Endodermal cell (in vitro differentiated cells): ENCODE results near the gene MESP1. TPM values are rescaled to one million over a fixed set of nuclear protein-coding genes. Genes with fewer than 3 reads are reported as not detected.
A peak's percentile ranks its signal among the peaks of the same experiment; 100 is the strongest.

Source experiments
- DNase-seq: peaks from one replicate; pipeline ENCODE4 v3.0.0-alpha.2; 2017
- H3K27ac ChIP-seq: 2 replicates; pipeline ENCODE4 v1.5.1; 2013; ENCODE audit warnings: mild to moderate bottlenecking, low read depth, low read length, moderate library complexity
- H3K27me3 ChIP-seq: 2 replicates; pipeline ENCODE4 v1.6.1; 2013; ENCODE audit warnings: mild to moderate bottlenecking, low read length, moderate library complexity; ENCODE audit not compliant: insufficient read depth, control insufficient read depth, poor library complexity, severe bottlenecking
- H3K36me3 ChIP-seq: 2 replicates; pipeline ENCODE4 v1.7.0; 2013; ENCODE audit warnings: mild to moderate bottlenecking, low read length, moderate library complexity; ENCODE audit not compliant: control insufficient read depth, insufficient read depth
- H3K4me1 ChIP-seq: one replicate; pipeline ENCODE4 v1.7.0; 2013; ENCODE audit warnings: low read length; ENCODE audit not compliant: control insufficient read depth, insufficient read depth
- H3K4me3 ChIP-seq: 2 replicates; pipeline ENCODE4 v1.5.1; 2013; ENCODE audit warnings: mild to moderate bottlenecking, low read length, moderate library complexity
- H3K9ac ChIP-seq: 2 replicates; pipeline ENCODE4 v1.6.1; 2013; ENCODE audit warnings: mild to moderate bottlenecking, low read length, moderate library complexity; ENCODE audit not compliant: poor library complexity, severe bottlenecking; ENCODE audit errors: extremely low read depth
- H3K9me3 ChIP-seq: 2 replicates; pipeline ENCODE4 v1.6.1; 2013; ENCODE audit warnings: mild to moderate bottlenecking, low read length, moderate library complexity; ENCODE audit not compliant: control insufficient read depth
- H3K27ac Mint-ChIP-seq: 2 replicates; pipeline ENCODE4 v1.8.0; 2020; ENCODE audit warnings: mixed read lengths
- H3K27me3 Mint-ChIP-seq: 2 replicates; pipeline ENCODE4 v1.8.0; 2021; ENCODE audit warnings: mild to moderate bottlenecking, mixed read lengths; ENCODE audit not compliant: insufficient read depth
- H3K36me3 Mint-ChIP-seq: 2 replicates; pipeline ENCODE4 v1.8.0; 2020; ENCODE audit warnings: low read depth, mixed read lengths
- H3K4me1 Mint-ChIP-seq: 2 replicates; pipeline ENCODE4 v1.8.0; 2020; ENCODE audit warnings: mixed read lengths
- H3K4me3 Mint-ChIP-seq: 2 replicates; pipeline ENCODE4 v1.8.0; 2020; ENCODE audit warnings: mild to moderate bottlenecking, moderate library complexity, mixed read lengths
- H3K9me3 Mint-ChIP-seq: 2 replicates; pipeline ENCODE4 v1.8.0; 2020; ENCODE audit warnings: mild to moderate bottlenecking, mixed read lengths
- CTCF ChIP-seq: fragments of 200-600 bp; sonication (generic); conservative IDR thresholded peaks from 2 replicates; pipeline ENCODE4 v1.5.0; 2021; ENCODE audit warnings: antibody characterized with exemption, mild to moderate bottlenecking
- WGBS, 2 experiments: methylation state at CpG; one replicate each; pipeline versions ENCODE4 v1.1.5 to v1.1.7; 2013; ENCODE audit warnings: missing lambda C conversion rate in 2 of 2, mixed read lengths in 1 of 2; ENCODE audit not compliant: insufficient coverage in 1 of 2, insufficient read length in 1 of 2; 5-methylcytosine and 5-hydroxymethylcytosine counted together
- long read RNA-seq, 4 experiments: library from polyadenylated mRNA in 2 of 4; library from RNA in 1 of 4; library from capped mRNA in 1 of 4; stranded (forward) in 3 of 4; unstranded in 1 of 4; transcript quantifications; one replicate each; pipeline ENCODE4 v2.0.0, GENCODE V29; 2020 to 2021; ENCODE audit warnings: inconsistent platforms in 1 of 4
- polyA plus RNA-seq, 2 experiments: library from polyadenylated mRNA; stranded (reverse); fragments of 50-300 nt; gene quantifications; one replicate each; pipeline ENCODE4 v1.2.3, GENCODE V29; 2013
- total RNA-seq, 2 donors: library from RNA; stranded (reverse); fragmentation: NEBNext Ultra II Directional in 1 of 2; extraction: Animal tissue kit (Norgen Biotek cat#: 25700) in 1 of 2; gene quantifications; 2 replicates in 1 of 2; 3 replicates in 1 of 2; pipeline ENCODE4 v1.2.1, GENCODE V29; 2021

The MESP1 gene
- under 1 TPM in 1 of 2 donors, not detected in 1; 0.22 TPM for total RNA-seq
- 0.71 TPM for polyA plus RNA-seq (2013, experiment 1 of 2)
- 1.6 TPM for polyA plus RNA-seq (2013, experiment 2 of 2)
- long read RNA-seq, experiment 1, result 0 reads
- long read RNA-seq, experiment 2, result 0 reads
- long read RNA-seq, experiment 3, result 0 reads
- long read RNA-seq, experiment 4, result 0 reads

- H3K27ac ChIP-seq, result no peak within 1 kb of the TSS
- DNase-seq, result peak; percentile 97
- Mint-ChIP-seq H3K27ac (no peak within 1 kb of the TSS), H3K27me3 (peaks cover 48% of the 10 kb centered on the region), H3K4me3 (peak within 1 kb of the TSS; percentile 45), H3K36me3 (no peaks in the 10 kb centered on the region), H3K9me3 (no peaks in the 10 kb centered on the region), H3K4me1 (no peaks in the 10 kb centered on the region)
- 3% methylated on average over 52 to 114 of the region's 114 CpGs for WGBS, 2 experiments
- H3K4me3 ChIP-seq, result peak within 1 kb of the TSS; percentile 73
- H3K4me1 ChIP-seq, result no peaks in the 10 kb centered on the region
- no peak within 1 kb of the TSS for H3K9ac ChIP-seq
- no peaks in the 10 kb centered on the region for H3K36me3 ChIP-seq
- H3K9me3 ChIP-seq, result no peaks in the 10 kb centered on the region
- TF ChIP-seq CTCF, result peak; percentile 92
- H3K27me3 ChIP-seq, result peaks cover 94% of the 10 kb centered on the region
Observed at GRCh38 chr15:89750560-89751542, at the start of gene MESP1. Gene MESP1 (minus strand): TSS chr15:89751249. CDS start chr15:89751231, 18 bp downstream.

- H3K9me3 ChIP-seq, result no peaks in the 10 kb centered on the region
- no peaks in the 10 kb centered on the region for H3K36me3 ChIP-seq
- H3K36me3 Mint-ChIP-seq, result no peaks in the 10 kb centered on the region
- WGBS, 2 experiments, result 94% methylated on average over 2 of the region's 2 CpGs; no CpG with 5 or more reads in 1 of the 2 experiments
- H3K9ac ChIP-seq, result no peak overlapping the region
- no peaks in the 10 kb centered on the region for H3K4me1 ChIP-seq
- no peaks in the 10 kb centered on the region for H3K27me3 ChIP-seq
- H3K4me3 ChIP-seq, result no peak overlapping the region
- H3K27ac Mint-ChIP-seq, result no peak overlapping the region
- no peak for DNase-seq
- H3K27me3 Mint-ChIP-seq, result peaks cover 13% of the 10 kb centered on the region
- peaks cover 3% of the 10 kb centered on the region for H3K9me3 Mint-ChIP-seq
- H3K4me1 Mint-ChIP-seq, result no peaks in the 10 kb centered on the region
- no peak for TF ChIP-seq CTCF
- H3K27ac ChIP-seq, result no peak overlapping the region
- H3K4me3 Mint-ChIP-seq, result no peak overlapping the region
Observed at GRCh38 chr15:89799918-89800498, 49.0 kb upstream of the MESP1 start.

- H3K36me3 ChIP-seq, result no peaks in the 10 kb centered on the region
Observed at GRCh38 chr15:89799011-89799911, 48.2 kb upstream of the MESP1 start.

More at GRCh38 chr15:89799011-89799911, 48.2 kb upstream of the MESP1 start:
- DNase-seq, result no peak
- 86 to 92% methylated on average over 16 to 20 of the region's 20 CpGs for WGBS, 2 experiments
- Histone ChIP-seq H3K9me3 (no peaks in the 10 kb centered on the region), H3K9ac (no peak overlapping the region), H3K4me3 (no peak overlapping the region), H3K27ac (no peak overlapping the region), H3K4me1 (no peaks in the 10 kb centered on the region), H3K27me3 (no peaks in the 10 kb centered on the region)
- H3K27me3 Mint-ChIP-seq, result peaks cover 14% of the 10 kb centered on the region
- H3K36me3 Mint-ChIP-seq, result no peaks in the 10 kb centered on the region
- peaks cover 3% of the 10 kb centered on the region for H3K9me3 Mint-ChIP-seq
- H3K4me3 Mint-ChIP-seq, result no peak overlapping the region
- no peak overlapping the region for H3K27ac Mint-ChIP-seq
- no peak for TF ChIP-seq CTCF
- no peaks in the 10 kb centered on the region for H3K4me1 Mint-ChIP-seq
